HepG2 (cell line): ENCODE measurements around the gene HSP90AB1. TPM values are rescaled to one million over a fixed set of nuclear protein-coding genes. Genes with fewer than 3 reads are reported as not detected.

Source experiments
- BORCS8-MEF2B ChIP-seq: sonication (generic); formaldehyde crosslinking; IDR thresholded peaks from 2 replicates; pipeline ENCODE4 v1.8.0; 2022; ENCODE audit warnings: mild to moderate bottlenecking, missing genetic modification reagents
- CENPT ChIP-seq: sonication (generic); formaldehyde crosslinking; IDR thresholded peaks from 2 replicates; pipeline ENCODE4 v1.8.0; 2022; ENCODE audit warnings: low read depth, mild to moderate bottlenecking, moderate library complexity, missing genetic modification reagents
- GTF2F1 ChIP-seq: fragments of 150-350 bp; IDR thresholded peaks from 2 replicates; pipeline ENCODE4 v1.6.1; 2014; ENCODE audit warnings: low read length
- HDAC6 ChIP-seq: fragments of 200-600 bp; sonication (generic); IDR thresholded peaks from 2 replicates; pipeline ENCODE4 v1.7.0; 2017; ENCODE audit warnings: mild to moderate bottlenecking, antibody characterized with exemption, low read length, low read depth
- HOXA3 ChIP-seq: sonication (generic); formaldehyde crosslinking; IDR thresholded peaks from 2 replicates; pipeline ENCODE4 v1.5.0; 2020; ENCODE audit warnings: missing genetic modification reagents
- KDM5B ChIP-seq: sonication (generic); formaldehyde crosslinking; IDR thresholded peaks from 2 replicates; pipeline ENCODE4 v1.4.0; 2020; ENCODE audit warnings: missing genetic modification reagents, mild to moderate bottlenecking, borderline replicate concordance
- KLF12 ChIP-seq: sonication (generic); formaldehyde crosslinking; IDR thresholded peaks from 2 replicates; pipeline ENCODE4 v1.4.0; 2020; ENCODE audit warnings: missing genetic modification reagents, borderline replicate concordance
- NR2F1 ChIP-seq, 2 experiments: fragments of 450-650 bp in 1 of 2; formaldehyde crosslinking in 1 of 2; IDR thresholded peaks; 2 replicates each; pipeline versions ENCODE4 v1.5.0 to v1.6.1; 2016 to 2020; ENCODE audit warnings: mild to moderate bottlenecking in 1 of 2, missing compliant biosample characterization in 1 of 2, missing genetic modification reagents in 1 of 2, moderate library complexity in 1 of 2
- RFX5 ChIP-seq: IDR thresholded peaks from 2 replicates; pipeline ENCODE4 v1.6.1; 2011; ENCODE audit warnings: low read depth, low read length, improper control_type of control experiment
- RFXAP ChIP-seq: sonication (generic); formaldehyde crosslinking; IDR thresholded peaks from 2 replicates; pipeline ENCODE4 v1.4.0; 2020; ENCODE audit warnings: missing genetic modification reagents, borderline replicate concordance
- RNF2 ChIP-seq: fragments of 450-650 bp; conservative IDR thresholded peaks from 2 replicates; pipeline ENCODE4 v1.6.1; 2016; ENCODE audit warnings: low read depth
- SMAD3 ChIP-seq: sonication (generic); formaldehyde crosslinking; IDR thresholded peaks from 2 replicates; pipeline ENCODE4 v1.4.0; 2020; ENCODE audit warnings: missing genetic modification reagents
- YEATS4 ChIP-seq: sonication (generic); formaldehyde crosslinking; IDR thresholded peaks from 2 replicates; pipeline ENCODE4 v1.4.0; 2020; ENCODE audit warnings: missing genetic modification reagents, borderline replicate concordance
- ZKSCAN1 ChIP-seq: fragments of 150-350 bp; IDR thresholded peaks from 2 replicates; pipeline ENCODE4 v1.6.1; 2014; ENCODE audit warnings: low read length
- ZNF251 ChIP-seq: sonication (generic); formaldehyde crosslinking; IDR thresholded peaks from 2 replicates; pipeline ENCODE4 v1.9.0; 2021; ENCODE audit warnings: mild to moderate bottlenecking, missing genetic modification reagents
- ZNF431 ChIP-seq: sonication (generic); formaldehyde crosslinking; IDR thresholded peaks from 2 replicates; pipeline ENCODE4 v1.9.0; 2022; ENCODE audit warnings: missing genetic modification reagents, low read depth, mild to moderate bottlenecking, borderline replicate concordance
- ZNF563 ChIP-seq: sonication (generic); formaldehyde crosslinking; IDR thresholded peaks from 2 replicates; pipeline ENCODE4 v1.8.0; 2022; ENCODE audit warnings: mild to moderate bottlenecking, moderate library complexity, missing genetic modification reagents
- ZNF816 ChIP-seq: sonication (generic); formaldehyde crosslinking; IDR thresholded peaks from 2 replicates; pipeline ENCODE4 v1.8.0; 2022; ENCODE audit warnings: missing genetic modification reagents, mild to moderate bottlenecking, borderline replicate concordance
- polyA plus RNA-seq, 8 experiments: library from polyadenylated mRNA; depleted of rRNA in 3 of 8; stranded (reverse) in 7 of 8; unstranded in 1 of 8; fragments of >200 nt; fragmentation: Illumina TruSeq in 4 of 8; extraction: Trizol in 4 of 8; gene quantifications; 2 replicates each; pipeline versions ENCODE4 v1.2.1 to v1.2.3, GENCODE V29; 2011 to 2016; ENCODE audit warnings: low read depth in 4 of 8, missing spikeins in 1 of 8, mixed read lengths in 1 of 8; ENCODE audit not compliant: insufficient read depth in 1 of 8
- total RNA-seq, 5 experiments: library from RNA; depleted of rRNA; stranded (reverse); fragments of >200 nt; fragmentation: Illumina TruSeq; extraction: Trizol; gene quantifications; 2 replicates each; pipeline ENCODE4 v1.2.3, GENCODE V29; 2016; ENCODE audit warnings: low read depth in 1 of 5
- TF ChIP-seq, protein P1 (sequence below), 2 experiments: sonication (generic) in 1 of 2; formaldehyde crosslinking in 1 of 2; IDR thresholded peaks; 2 replicates each; pipeline versions ENCODE4 v1.4.0 to v1.6.1; 2018 to 2020; ENCODE audit warnings: missing genetic modification reagents in 2 of 2, borderline replicate concordance in 1 of 2, low read depth in 1 of 2, mild to moderate bottlenecking in 1 of 2, missing biosample characterization in 1 of 2
- TF ChIP-seq, protein P2 (sequence below), 2 experiments: fragments of 450-650 bp in 1 of 2; sonication (generic) in 1 of 2; formaldehyde crosslinking; IDR thresholded peaks; 2 replicates each; pipeline versions ENCODE4 v1.5.0 to v1.8.0; 2020 to 2022; ENCODE audit warnings: mild to moderate bottlenecking in 1 of 2, missing genetic modification reagents in 1 of 2
- TF ChIP-seq, protein P3 (sequence below): sonication (generic); formaldehyde crosslinking; IDR thresholded peaks from 2 replicates; pipeline ENCODE4 v1.5.0; 2020; ENCODE audit warnings: missing genetic modification reagents
- TF ChIP-seq, protein P4 (sequence below): sonication (generic); formaldehyde crosslinking; IDR thresholded peaks from 2 replicates; pipeline ENCODE4 v1.4.0; 2020; ENCODE audit warnings: missing genetic modification reagents, mild to moderate bottlenecking, borderline replicate concordance

HSP90AB1 gene
- total and polyA plus RNA-seq, 2 of the 13 experiments (the other 11 are each of a cell fraction or from before 2014, with no cell fraction given), result 1,325 to 1,472 TPM

DNA sequence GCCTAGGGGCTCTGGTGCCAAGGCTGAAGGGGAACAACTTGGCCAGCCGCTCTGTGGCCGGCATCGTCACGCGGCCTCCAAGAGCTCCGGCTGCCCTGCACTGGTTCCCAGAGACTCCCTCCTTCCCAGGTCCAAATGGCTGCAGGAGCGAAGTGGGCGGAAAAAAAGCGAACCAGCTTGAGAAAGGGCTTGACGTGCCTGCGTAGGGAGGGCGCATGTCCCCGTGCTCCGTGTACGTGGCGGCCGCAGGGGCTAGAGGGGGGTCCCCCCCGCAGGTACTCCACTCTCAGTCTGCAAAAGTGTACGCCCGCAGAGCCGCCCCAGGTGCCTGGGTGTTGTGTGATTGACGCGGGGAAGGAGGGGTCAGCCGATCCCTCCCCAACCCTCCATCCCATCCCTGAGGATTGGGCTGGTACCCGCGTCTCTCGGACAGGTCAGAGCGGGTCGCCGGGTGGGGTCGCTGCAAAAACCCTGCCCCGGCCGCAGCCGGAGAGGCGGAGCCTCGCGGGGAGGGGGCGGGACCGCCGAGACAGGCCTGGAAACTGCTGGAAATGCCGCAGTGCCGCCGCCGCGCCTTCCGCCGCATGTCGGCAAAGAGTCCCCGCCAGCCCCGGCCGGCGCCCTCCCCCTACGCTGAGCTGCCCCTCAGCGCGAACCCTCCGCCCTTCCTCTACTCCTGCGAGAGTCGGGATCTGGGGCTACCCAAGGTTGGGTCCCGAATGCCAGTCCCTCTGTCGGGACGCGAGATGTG lies 814 bp upstream of the HSP90AB1 start (continued):
- TF ChIP-seq GTF2F1 (peak; percentile 49; the same call in 1 of the 2 replicates), YEATS4 (CRISPR knock-in tag) (peak; percentile 96), HDAC6 (no peak), ZNF431 (CRISPR knock-in tag) (0 out of 2 replicates have a peak, but pooled peaks have one; percentile 29), SMAD3 (CRISPR knock-in tag) (no peak; the same call in none of the 2 replicates), CENPT (0 out of 2 replicates have a peak, but pooled peaks have one; percentile 45), ZNF251 (CRISPR knock-in tag) (no peak), ZNF816 (CRISPR knock-in tag) (0 out of 2 replicates have a peak, but pooled peaks have one; percentile 23), NR2F1 (CRISPR knock-in tag; IDR thresholded peaks at IDR 0.05) (peak in 1 of 2 experiments; percentile 27; a peak in 2 of 4 replicates), ZNF563 (no peak; the same call in none of the 2 replicates), KDM5B (peak; percentile 84), RFX5 (no peak; the same call in 1 of the 2 replicates), HOXA3 (CRISPR knock-in tag) (peak; percentile 89), ZKSCAN1 (no peak), KLF12 (CRISPR knock-in tag) (peak; percentile 79), RFXAP (CRISPR knock-in tag) (peak; percentile 69; the same call in 1 of the 2 replicates), RNF2 (no peak), BORCS8-MEF2B (CRISPR knock-in tag) (no peak; the same call in 1 of the 2 replicates)
- TF ChIP-seq, protein P1, sequence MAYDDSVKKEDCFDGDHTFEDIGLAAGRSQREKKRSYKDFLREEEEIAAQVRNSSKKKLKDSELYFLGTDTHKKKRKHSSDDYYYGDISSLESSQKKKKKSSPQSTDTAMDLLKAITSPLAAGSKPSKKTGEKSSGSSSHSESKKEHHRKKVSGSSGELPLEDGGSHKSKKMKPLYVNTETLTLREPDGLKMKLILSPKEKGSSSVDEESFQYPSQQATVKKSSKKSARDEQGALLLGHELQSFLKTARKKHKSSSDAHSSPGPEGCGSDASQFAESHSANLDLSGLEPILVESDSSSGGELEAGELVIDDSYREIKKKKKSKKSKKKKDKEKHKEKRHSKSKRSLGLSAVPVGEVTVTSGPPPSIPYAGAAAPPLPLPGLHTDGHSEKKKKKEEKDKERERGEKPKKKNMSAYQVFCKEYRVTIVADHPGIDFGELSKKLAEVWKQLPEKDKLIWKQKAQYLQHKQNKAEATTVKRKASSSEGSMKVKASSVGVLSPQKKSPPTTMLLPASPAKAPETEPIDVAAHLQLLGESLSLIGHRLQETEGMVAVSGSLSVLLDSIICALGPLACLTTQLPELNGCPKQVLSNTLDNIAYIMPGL (CRISPR knock-in tag; IDR thresholded peaks at IDR 0.05; ENCODE audit: borderline replicate concordance in 1 of 2, low read depth in 1 of 2), result peak; percentile 63 to 73; a peak in 3 of 4 replicates
- TF ChIP-seq, protein P2, sequence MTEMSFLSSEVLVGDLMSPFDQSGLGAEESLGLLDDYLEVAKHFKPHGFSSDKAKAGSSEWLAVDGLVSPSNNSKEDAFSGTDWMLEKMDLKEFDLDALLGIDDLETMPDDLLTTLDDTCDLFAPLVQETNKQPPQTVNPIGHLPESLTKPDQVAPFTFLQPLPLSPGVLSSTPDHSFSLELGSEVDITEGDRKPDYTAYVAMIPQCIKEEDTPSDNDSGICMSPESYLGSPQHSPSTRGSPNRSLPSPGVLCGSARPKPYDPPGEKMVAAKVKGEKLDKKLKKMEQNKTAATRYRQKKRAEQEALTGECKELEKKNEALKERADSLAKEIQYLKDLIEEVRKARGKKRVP (CRISPR knock-in tag; IDR thresholded peaks at IDR 0.05), result 0 out of 4 replicates have a peak, but pooled peaks of 1 of the 2 experiments have one; percentile 73
- TF ChIP-seq, protein P3, sequence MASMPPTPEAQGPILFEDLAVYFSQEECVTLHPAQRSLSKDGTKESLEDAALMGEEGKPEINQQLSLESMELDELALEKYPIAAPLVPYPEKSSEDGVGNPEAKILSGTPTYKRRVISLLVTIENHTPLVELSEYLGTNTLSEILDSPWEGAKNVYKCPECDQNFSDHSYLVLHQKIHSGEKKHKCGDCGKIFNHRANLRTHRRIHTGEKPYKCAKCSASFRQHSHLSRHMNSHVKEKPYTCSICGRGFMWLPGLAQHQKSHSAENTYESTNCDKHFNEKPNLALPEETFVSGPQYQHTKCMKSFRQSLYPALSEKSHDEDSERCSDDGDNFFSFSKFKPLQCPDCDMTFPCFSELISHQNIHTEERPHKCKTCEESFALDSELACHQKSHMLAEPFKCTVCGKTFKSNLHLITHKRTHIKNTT (CRISPR knock-in tag), result no peak
- TF ChIP-seq, protein P4, sequence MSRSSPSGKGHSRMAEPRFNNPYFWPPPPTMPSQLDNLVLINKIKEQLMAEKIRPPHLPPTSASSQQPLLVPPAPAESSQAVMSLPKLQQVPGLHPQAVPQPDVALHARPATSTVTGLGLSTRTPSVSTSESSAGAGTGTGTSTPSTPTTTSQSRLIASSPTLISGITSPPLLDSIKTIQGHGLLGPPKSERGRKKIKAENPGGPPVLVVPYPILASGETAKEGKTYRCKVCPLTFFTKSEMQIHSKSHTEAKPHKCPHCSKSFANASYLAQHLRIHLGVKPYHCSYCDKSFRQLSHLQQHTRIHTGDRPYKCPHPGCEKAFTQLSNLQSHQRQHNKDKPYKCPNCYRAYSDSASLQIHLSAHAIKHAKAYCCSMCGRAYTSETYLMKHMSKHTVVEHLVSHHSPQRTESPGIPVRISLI (CRISPR knock-in tag), result peak; percentile 76
